H9 (cell line): Measurements from ENCODE around the gene EIF4E. TPM values are rescaled to one million over a fixed set of nuclear protein-coding genes. Genes with fewer than 3 reads are reported as not detected.

Experiments
- DNase-seq: peaks from one replicate; pipeline ENCODE4 v3.0.0-alpha.2; 2017
- H2AFZ ChIP-seq: one replicate; pipeline ENCODE4 v1.6.1; 2013; ENCODE audit warnings: mild to moderate bottlenecking, low read length, control low read depth, moderate library complexity
- H2AK5ac ChIP-seq: 2 replicates; pipeline ENCODE4 v1.6.1; 2013; ENCODE audit warnings: low read length, control low read depth, mixed read lengths; ENCODE audit not compliant: insufficient read length
- H2BK120ac ChIP-seq: one replicate; pipeline ENCODE4 v1.6.1; 2013; ENCODE audit warnings: low read depth, mild to moderate bottlenecking, low read length, control low read depth, inconsistent platforms; ENCODE audit not compliant: poor library complexity, severe bottlenecking
- H2BK12ac ChIP-seq: 2 replicates; pipeline ENCODE4 v1.6.1; 2013; ENCODE audit warnings: low read length, control low read depth, mixed read lengths, low read depth; ENCODE audit not compliant: insufficient read length
- H2BK15ac ChIP-seq: 2 replicates; pipeline ENCODE4 v1.6.1; 2013; ENCODE audit warnings: low read depth, low read length, control low read depth
- H2BK20ac ChIP-seq: one replicate; pipeline ENCODE4 v1.6.1; 2013; ENCODE audit warnings: low read depth, mild to moderate bottlenecking, low read length, control low read depth, inconsistent platforms; ENCODE audit not compliant: poor library complexity, severe bottlenecking
- H2BK5ac ChIP-seq: 2 replicates; pipeline ENCODE4 v1.6.1; 2013; ENCODE audit warnings: low read length, control low read depth, mixed read lengths; ENCODE audit not compliant: insufficient read length
- H3K14ac ChIP-seq: 2 replicates; pipeline ENCODE4 v1.6.1; 2013; ENCODE audit warnings: low read length, control low read depth; ENCODE audit not compliant: insufficient read depth
- H3K18ac ChIP-seq: 2 replicates; pipeline ENCODE4 v1.6.1; 2013; ENCODE audit warnings: low read depth, mild to moderate bottlenecking, mixed read lengths, low read length, control low read depth; ENCODE audit not compliant: insufficient read length
- H3K23ac ChIP-seq: 2 replicates; pipeline ENCODE4 v1.6.1; 2013; ENCODE audit warnings: low read length, control low read depth, mixed read lengths, low read depth; ENCODE audit not compliant: insufficient read length
- H3K23me2 ChIP-seq: 2 replicates; pipeline ENCODE4 v1.6.1; 2013; ENCODE audit warnings: low read depth, mild to moderate bottlenecking, mixed read lengths, low read length, control low read depth; ENCODE audit not compliant: insufficient read length, poor library complexity, severe bottlenecking
- H3K27ac ChIP-seq: 2 replicates; pipeline ENCODE4 v1.5.1; 2013; ENCODE audit warnings: low read length, control low read depth, mixed read lengths, low read depth; ENCODE audit not compliant: insufficient read length
- H3K27me3 ChIP-seq: 2 replicates; pipeline ENCODE4 v1.6.1; 2013; ENCODE audit warnings: low read length, control low read depth, inconsistent platforms; ENCODE audit not compliant: insufficient read depth
- H3K4ac ChIP-seq: 2 replicates; pipeline ENCODE4 v1.6.1; 2013; ENCODE audit warnings: low read depth, mild to moderate bottlenecking, control low read depth, inconsistent platforms, low read length, moderate library complexity
- H3K4me1 ChIP-seq: 2 replicates; pipeline ENCODE4 v1.6.1; 2013; ENCODE audit warnings: low read length, control low read depth, inconsistent platforms; ENCODE audit not compliant: insufficient read depth
- H3K4me2 ChIP-seq: 2 replicates; pipeline ENCODE4 v1.6.1; 2013; ENCODE audit warnings: low read length, control low read depth, mixed read lengths; ENCODE audit not compliant: insufficient read length, insufficient read depth
- H3K56ac ChIP-seq: 2 replicates; pipeline ENCODE4 v1.6.1; 2013; ENCODE audit warnings: low read depth, mild to moderate bottlenecking, mixed read lengths, low read length, control low read depth; ENCODE audit not compliant: insufficient read length
- H3K79me1 ChIP-seq: 2 replicates; pipeline ENCODE4 v1.6.1; 2013; ENCODE audit warnings: low read depth, mild to moderate bottlenecking, moderate library complexity, low read length, control low read depth, inconsistent platforms; ENCODE audit not compliant: insufficient read depth, poor library complexity, severe bottlenecking
- H3K79me2 ChIP-seq: 2 replicates; pipeline ENCODE4 v1.6.1; 2013; ENCODE audit warnings: low read length, control low read depth, inconsistent platforms; ENCODE audit not compliant: insufficient read depth
- H3K9ac ChIP-seq: 2 replicates; pipeline ENCODE4 v1.6.1; 2013; ENCODE audit warnings: low read length, control low read depth, mixed read lengths; ENCODE audit not compliant: insufficient read length; ENCODE audit errors: extremely low read depth
- H3K9me3 ChIP-seq: one replicate; pipeline ENCODE4 v1.6.1; 2013; ENCODE audit warnings: low read depth, low read length, inconsistent platforms; ENCODE audit not compliant: control insufficient read depth
- H3T11ph ChIP-seq: one replicate; pipeline ENCODE4 v1.6.1; 2013; ENCODE audit warnings: mild to moderate bottlenecking, low read length, control low read depth, inconsistent platforms
- H4K20me1 ChIP-seq: one replicate; pipeline ENCODE4 v1.6.1; 2013; ENCODE audit not compliant: control insufficient read depth, insufficient read length, insufficient read depth
- H4K5ac ChIP-seq: 2 replicates; pipeline ENCODE4 v1.6.1; 2013; ENCODE audit warnings: low read depth, mild to moderate bottlenecking, mixed read lengths, low read length, control low read depth; ENCODE audit not compliant: insufficient read length
- H4K8ac ChIP-seq: replicated peaks from 2 replicates; pipeline ENCODE4 v1.6.1; 2013; ENCODE audit warnings: low read length, control low read depth, mixed read lengths, low read depth; ENCODE audit not compliant: insufficient read length
- H4K91ac ChIP-seq: 2 replicates; pipeline ENCODE4 v1.6.1; 2013; ENCODE audit warnings: low read depth, mild to moderate bottlenecking, moderate library complexity, mixed read lengths, low read length, control low read depth; ENCODE audit not compliant: insufficient read length
- H3K27ac Mint-ChIP-seq, 3 experiments: 2 replicates in 2 of 3; 3 replicates in 1 of 3; pipeline ENCODE4 v1.8.0; 2020 to 2021; ENCODE audit warnings: mixed read lengths in 3 of 3, mild to moderate bottlenecking in 1 of 3, moderate library complexity in 1 of 3
- H3K27me3 Mint-ChIP-seq: 2 replicates; pipeline ENCODE4 v1.8.0; 2021; ENCODE audit warnings: low read depth, mild to moderate bottlenecking, moderate library complexity, mixed read lengths
- H3K36me3 Mint-ChIP-seq, 3 experiments: 2 replicates in 2 of 3; 3 replicates in 1 of 3; pipeline ENCODE4 v1.8.0; 2020 to 2021; ENCODE audit warnings: low read depth in 3 of 3, mixed read lengths in 3 of 3; ENCODE audit not compliant: insufficient read depth in 1 of 3
- H3K4me1 Mint-ChIP-seq, 2 experiments: 2 replicates each; pipeline ENCODE4 v1.8.0; 2020; ENCODE audit warnings: mixed read lengths in 2 of 2
- H3K4me3 Mint-ChIP-seq, 2 experiments: 2 replicates in 1 of 2; 3 replicates in 1 of 2; pipeline ENCODE4 v1.8.0; 2020 to 2021; ENCODE audit warnings: mild to moderate bottlenecking in 2 of 2, mixed read lengths in 2 of 2, moderate library complexity in 1 of 2
- H3K9me3 Mint-ChIP-seq, 2 experiments: 2 replicates in 1 of 2; 3 replicates in 1 of 2; pipeline ENCODE4 v1.8.0; 2020; ENCODE audit warnings: mild to moderate bottlenecking in 2 of 2, mixed read lengths in 2 of 2, moderate library complexity in 1 of 2
- CTCF ChIP-seq: fragments of 200-600 bp; sonication (generic); conservative IDR thresholded peaks from 3 replicates; pipeline ENCODE4 v1.8.0; 2021; ENCODE audit warnings: antibody characterized with exemption, mild to moderate bottlenecking
- WGBS: extraction: QIAGEN DNeasy Blood & Tissue Kit; methylation state at CpG from one replicate; pipeline ENCODE4 v1.1.7; 2013; ENCODE audit warnings: missing lambda C conversion rate, low lambda C conversion rate, mixed read lengths; ENCODE audit not compliant: insufficient read length; ENCODE audit errors: extremely low coverage; 5-methylcytosine and 5-hydroxymethylcytosine counted together
- total RNA-seq: library from RNA; stranded (reverse); gene quantifications from 2 replicates; pipeline ENCODE4 v1.2.1, GENCODE V29; 2021

EIF4E gene
- total RNA-seq, 1 experiment from 2014 or later: 163 TPM

GRCh38 chr4:98959411-98959810, 30.5 kb upstream of the EIF4E start:
- Histone ChIP-seq H3K4me1 (no peaks in the 10 kb centered on the region), H3K4ac (no peak overlapping the region), H3K18ac (no peak overlapping the region), H4K91ac (no peak overlapping the region), H3K23me2 (no peaks in the 10 kb centered on the region), H2BK12ac (no peak overlapping the region), H3K9me3 (no peaks in the 10 kb centered on the region), H2BK20ac (no peak overlapping the region), H3K9ac (no peak overlapping the region), H4K8ac (no peak overlapping the region), H3K27me3 (no peaks in the 10 kb centered on the region), H3K79me1 (no peaks in the 10 kb centered on the region), H2BK120ac (no peak overlapping the region), H2AK5ac (no peak overlapping the region), H4K20me1 (no peaks in the 10 kb centered on the region), H2AFZ (no peak overlapping the region), H3K79me2 (no peaks in the 10 kb centered on the region), H3T11ph (no peak overlapping the region), H2BK5ac (no peak overlapping the region), H3K14ac (no peak overlapping the region), H4K5ac (no peak overlapping the region), H3K23ac (no peak overlapping the region), H2BK15ac (no peak overlapping the region), H3K56ac (no peak overlapping the region), H3K4me2 (no peak overlapping the region), H3K27ac (no peak overlapping the region)
- DNase-seq: no peak
- H3K4me3 Mint-ChIP-seq: no peak overlapping the region
- peaks cover 5 to 11% of the 10 kb centered on the region in 2 experiments for H3K4me1 Mint-ChIP-seq
- H3K36me3 Mint-ChIP-seq: no peaks in the 10 kb centered on the region; a peak in 1 of 7 replicates
- no peaks in the 10 kb centered on the region; the same call in 1 of the 2 replicates for H3K27me3 Mint-ChIP-seq
- peak overlapping the region in 1 of 3 experiments; percentile 36; a peak in 2 of 7 replicates for H3K27ac Mint-ChIP-seq
- no peak for TF ChIP-seq CTCF
- no CpG with 5 or more reads among the region's 2 CpGs for WGBS
- no peaks in the 10 kb centered on the region for H3K9me3 Mint-ChIP-seq
